Karpas-422 (cell line): ENCODE measurements around the gene TAGLN2. TPM values are rescaled to one million over a fixed set of nuclear protein-coding genes. Genes with fewer than 3 reads are reported as not detected.

ENCODE experiments used
- small RNA-seq: library from RNA; depleted of rRNA; stranded (forward); fragments of <200 nt; gene quantifications from one replicate; pipeline ENCODE3, GENCODE V24; 2014
- total RNA-seq: library from RNA; depleted of rRNA; stranded (reverse); fragments of >200 nt; shearing (Covaris generic); gene quantifications from 2 replicates; pipeline ENCODE4 v1.2.3, GENCODE V29; 2014; ENCODE audit warnings: low replicate concordance; rRNA removed

The TAGLN2 gene
- total RNA-seq, 1 experiment from 2014 or later = 141 TPM

Small RNA genes within 50 kb of the gene (small RNA-seq; reads per million reads assigned to genes)
- gene MIR4259 = not detected

Other genes starting within 250 kb of the TAGLN2 start
- not detected in 2 replicates for gene CRP, start 210.9 kb downstream of the TAGLN2 start, total RNA-seq
- gene DUSP23, start 144.5 kb downstream of the TAGLN2 start, total RNA-seq = not detected in 2 replicates
- not detected in 2 replicates for gene FCRL6, start 123.1 kb downstream of the TAGLN2 start, total RNA-seq
- not detected in 2 replicates for gene SLAMF8, start 98.6 kb downstream of the TAGLN2 start, total RNA-seq
- gene VSIG8, start 62.9 kb downstream of the TAGLN2 start, total RNA-seq = not detected in 2 replicates
- gene CFAP45, start 25.3 kb downstream of the TAGLN2 start, total RNA-seq = 1.2 TPM in 1 of 2 replicates, not detected in the other
- gene IGSF9, start 20.1 kb upstream of the TAGLN2 start, total RNA-seq = not detected in 2 replicates
- not detected in 2 replicates for gene SLAMF9, start 28.7 kb upstream of the TAGLN2 start, total RNA-seq
- gene PIGM, start 106.5 kb upstream of the TAGLN2 start, total RNA-seq = 3.2 and 6.3 TPM in 2 replicates
- not detected in 2 replicates for gene KCNJ10, start 144.7 kb upstream of the TAGLN2 start, total RNA-seq
- not detected in 2 replicates for gene KCNJ9, start 156.0 kb upstream of the TAGLN2 start, total RNA-seq
- 15.8 and 33.8 TPM in 2 replicates for gene IGSF8, start 173.1 kb upstream of the TAGLN2 start, total RNA-seq
- gene ATP1A2, start 190.3 kb upstream of the TAGLN2 start, total RNA-seq = not detected in 2 replicates
- gene ATP1A4, start 226.1 kb upstream of the TAGLN2 start, total RNA-seq = not detected in 2 replicates